SK-N-SH (cell line): ENCODE results near the gene IRX2.

Experiments used
- CTCF ChIP-seq: fragments of 200-600 bp; sonication (generic); IDR thresholded peaks from 2 replicates; pipeline ENCODE4 v1.6.1; 2017; ENCODE audit warnings: antibody characterized with exemption, mild to moderate bottlenecking, moderate library complexity
- EZH2phosphoT487 ChIP-seq: fragments of 200-600 bp; sonication (generic); IDR thresholded peaks from 2 replicates; pipeline ENCODE4 v1.6.1; 2017; ENCODE audit warnings: low read depth, mixed run types, mild to moderate bottlenecking, antibody characterized with exemption, moderate library complexity, borderline replicate concordance
- GABPA ChIP-seq: IDR thresholded peaks from 2 replicates; pipeline ENCODE4 v1.4.0; 2012; ENCODE audit warnings: low read depth, mild to moderate bottlenecking
- NRF1 ChIP-seq: IDR thresholded peaks from 2 replicates; pipeline ENCODE4 v1.6.1; 2012; ENCODE audit warnings: low read depth, mild to moderate bottlenecking, low read length
- PBX3 ChIP-seq: IDR thresholded peaks from 2 replicates; pipeline ENCODE4; 2012
- POLR2AphosphoS5 ChIP-seq: IDR thresholded peaks from 2 replicates; pipeline ENCODE4 v1.6.1; 2012; ENCODE audit warnings: low read depth, low read length
- SMC3 ChIP-seq: IDR thresholded peaks from 2 replicates; pipeline ENCODE4 v1.6.1; 2012; ENCODE audit warnings: low read depth, low read length, improper control_type of control experiment
- YY1 ChIP-seq: IDR thresholded peaks from 2 replicates; pipeline ENCODE4 v1.4.0; 2012; ENCODE audit warnings: low read depth, mild to moderate bottlenecking
- TF ChIP-seq, protein P1 (sequence below): IDR thresholded peaks from 2 replicates; pipeline ENCODE4 v1.6.1; 2012; ENCODE audit warnings: mild to moderate bottlenecking, low read depth, low read length, moderate library complexity

GRCh38 chr5:2748861-2749513 is 2.5 kb downstream of the IRX2 start:
- TF ChIP-seq PBX3: no peak
- no peak for TF ChIP-seq CTCF
- TF ChIP-seq GABPA: no peak
- no peak for TF ChIP-seq NRF1
- TF ChIP-seq, protein P1, sequence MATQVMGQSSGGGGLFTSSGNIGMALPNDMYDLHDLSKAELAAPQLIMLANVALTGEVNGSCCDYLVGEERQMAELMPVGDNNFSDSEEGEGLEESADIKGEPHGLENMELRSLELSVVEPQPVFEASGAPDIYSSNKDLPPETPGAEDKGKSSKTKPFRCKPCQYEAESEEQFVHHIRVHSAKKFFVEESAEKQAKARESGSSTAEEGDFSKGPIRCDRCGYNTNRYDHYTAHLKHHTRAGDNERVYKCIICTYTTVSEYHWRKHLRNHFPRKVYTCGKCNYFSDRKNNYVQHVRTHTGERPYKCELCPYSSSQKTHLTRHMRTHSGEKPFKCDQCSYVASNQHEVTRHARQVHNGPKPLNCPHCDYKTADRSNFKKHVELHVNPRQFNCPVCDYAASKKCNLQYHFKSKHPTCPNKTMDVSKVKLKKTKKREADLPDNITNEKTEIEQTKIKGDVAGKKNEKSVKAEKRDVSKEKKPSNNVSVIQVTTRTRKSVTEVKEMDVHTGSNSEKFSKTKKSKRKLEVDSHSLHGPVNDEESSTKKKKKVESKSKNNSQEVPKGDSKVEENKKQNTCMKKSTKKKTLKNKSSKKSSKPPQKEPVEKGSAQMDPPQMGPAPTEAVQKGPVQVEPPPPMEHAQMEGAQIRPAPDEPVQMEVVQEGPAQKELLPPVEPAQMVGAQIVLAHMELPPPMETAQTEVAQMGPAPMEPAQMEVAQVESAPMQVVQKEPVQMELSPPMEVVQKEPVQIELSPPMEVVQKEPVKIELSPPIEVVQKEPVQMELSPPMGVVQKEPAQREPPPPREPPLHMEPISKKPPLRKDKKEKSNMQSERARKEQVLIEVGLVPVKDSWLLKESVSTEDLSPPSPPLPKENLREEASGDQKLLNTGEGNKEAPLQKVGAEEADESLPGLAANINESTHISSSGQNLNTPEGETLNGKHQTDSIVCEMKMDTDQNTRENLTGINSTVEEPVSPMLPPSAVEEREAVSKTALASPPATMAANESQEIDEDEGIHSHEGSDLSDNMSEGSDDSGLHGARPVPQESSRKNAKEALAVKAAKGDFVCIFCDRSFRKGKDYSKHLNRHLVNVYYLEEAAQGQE: no peak
- TF ChIP-seq SMC3: no peak
- TF ChIP-seq YY1: no peak
- TF ChIP-seq EZH2phosphoT487: no peak
- TF ChIP-seq POLR2AphosphoS5: no peak
